A549 (cell line): ENCODE data around the gene TPD52L1. TPM values are rescaled to one million over a fixed set of nuclear protein-coding genes. Genes with fewer than 3 reads are reported as not detected.
"Not testable (repeated sequence)": the region's sequence is repeated elsewhere in the genome, so short reads cannot be mapped to it uniquely, and the experiment has no call there.

Experiments
- ATAC-seq, 2 experiments: fragments of 200-7000 bp in 1 of 2; fragments of >200 bp in 1 of 2; cut with Nextera tagmentation in 1 of 2; cut with Tn5 transposase in 1 of 2; 3 replicates each; pipeline versions ENCODE4 v1.8.0 to v1.9.1; 2018 to 2020; ENCODE audit warnings: mild to moderate bottlenecking in 1 of 2, moderate library complexity in 1 of 2
- CTCF ChIA-PET: fragments of 300-600 bp; sonication (Branson Sonifier 250); formaldehyde crosslinking; extraction: SDS; loops from one replicate; lab custom pipeline; 2021; ENCODE audit warnings: antibody characterized with exemption, inconsistent platforms; lab: Yijun Ruan, JAX
- POLR2A ChIA-PET: fragments of 350-600 bp; formaldehyde crosslinking; extraction: SDS; loops from one replicate; lab custom pipeline; 2021; ENCODE audit warnings: antibody characterized with exemption, inconsistent platforms; lab: Yijun Ruan, JAX
- DNase-seq, 2 experiments: peaks; one replicate each; pipeline versions ENCODE4 v3.0.0 to v3.0.0-alpha.2; 2011 to 2016; ENCODE audit warnings: low read depth in 1 of 2, low spot score in 1 of 2
- FAIRE-seq: peaks from 2 replicates; lab custom pipeline; 2011; peaks lifted over from hg19 to GRCh38; lab: Jason Lieb, UNC
- H3K27ac ChIP-seq, 2 experiments: fragments of >200 bp; sonication (Bioruptor Twin); formaldehyde crosslinking; 3 replicates each; pipeline ENCODE4 v1.5.1; 2016 to 2017
- H3K4me1 ChIP-seq: fragments of >200 bp; sonication (Bioruptor Twin); formaldehyde crosslinking; 3 replicates; pipeline ENCODE4 v1.6.1; 2016
- H3K4me2 ChIP-seq: fragments of >200 bp; sonication (Bioruptor Twin); formaldehyde crosslinking; 3 replicates; pipeline ENCODE4 v1.6.1; 2016
- H3K4me3 ChIP-seq: fragments of >200 bp; sonication (Bioruptor Twin); formaldehyde crosslinking; 3 replicates; pipeline ENCODE4 v1.5.1; 2016
- H3K9me3 ChIP-seq: fragments of >200 bp; sonication (Bioruptor Twin); formaldehyde crosslinking; 3 replicates; pipeline ENCODE4 v1.6.1; 2016
- CEBPB ChIP-seq, 2 experiments: fragments of >200 bp in 1 of 2; sonication (Bioruptor Twin) in 1 of 2; formaldehyde crosslinking in 1 of 2; IDR thresholded peaks; 2 replicates each; pipeline ENCODE4 v1.6.1; 2012 to 2016
- CHD2 ChIP-seq: fragments of 150-350 bp; IDR thresholded peaks from 2 replicates; pipeline ENCODE4 v1.6.1; 2014; ENCODE audit warnings: low read length; ENCODE audit not compliant: partially characterized antibody
- EP300 ChIP-seq, 2 experiments: fragments of >200 bp; sonication (Bioruptor Twin); formaldehyde crosslinking; IDR thresholded peaks; 2 replicates in 1 of 2; 3 replicates in 1 of 2; pipeline ENCODE4 v1.6.1; 2016 to 2017
- FOSL2 ChIP-seq, 2 experiments: fragments of 450-650 bp in 1 of 2; fragments of >200 bp in 1 of 2; sonication (Bioruptor Twin) in 1 of 2; formaldehyde crosslinking; IDR thresholded peaks; 2 replicates each; pipeline versions ENCODE4 v1.5.0 to v1.6.1; 2016 to 2020; ENCODE audit warnings: mild to moderate bottlenecking in 1 of 2, moderate library complexity in 1 of 2
- FOXS1 ChIP-seq: fragments of 250-450 bp; sonication (Bioruptor Pico); IDR thresholded peaks from 2 replicates; pipeline ENCODE4 v1.5.0; 2020; ENCODE audit warnings: mild to moderate bottlenecking, moderate library complexity
- GATA3 ChIP-seq: IDR thresholded peaks from 2 replicates; pipeline ENCODE4 v1.6.1; 2012; ENCODE audit warnings: borderline replicate concordance
- HEYL ChIP-seq: fragments of 250-450 bp; sonication (Bioruptor Pico); IDR thresholded peaks from 2 replicates; pipeline ENCODE4 v1.8.0; 2021; ENCODE audit warnings: mild to moderate bottlenecking, moderate library complexity
- HOXB5 ChIP-seq: fragments of 250-450 bp; sonication (Bioruptor Pico); IDR thresholded peaks from 2 replicates; pipeline ENCODE4 v1.5.0; 2020; ENCODE audit warnings: mild to moderate bottlenecking, moderate library complexity
- JUN ChIP-seq, 2 experiments: fragments of >200 bp; sonication (Bioruptor Twin); formaldehyde crosslinking; IDR thresholded peaks; 2 replicates in 1 of 2; 3 replicates in 1 of 2; pipeline ENCODE4 v1.6.1; 2016 to 2017
- KDM1A ChIP-seq: fragments of 200-600 bp; sonication (generic); IDR thresholded peaks from 2 replicates; pipeline ENCODE4 v1.6.1; 2016; ENCODE audit warnings: low read depth, mild to moderate bottlenecking
- MYC ChIP-seq: IDR thresholded peaks from 2 replicates; pipeline ENCODE4 v1.6.1; 2012; ENCODE audit warnings: mild to moderate bottlenecking, inconsistent platforms, low read length, improper control_type of control experiment, borderline replicate concordance
- PHF8 ChIP-seq: fragments of 200-600 bp; sonication (generic); IDR thresholded peaks from 2 replicates; pipeline ENCODE4 v1.6.1; 2016; ENCODE audit warnings: low read depth, mild to moderate bottlenecking, antibody characterized with exemption, moderate library complexity, borderline replicate concordance
- POLR2A ChIP-seq: IDR thresholded peaks from 2 replicates; pipeline ENCODE4 v1.6.1; 2012; ENCODE audit warnings: mild to moderate bottlenecking, low read length
- POLR2AphosphoS2 ChIP-seq: conservative IDR thresholded peaks from 2 replicates; pipeline ENCODE4 v1.6.1; 2012; ENCODE audit warnings: low read length, improper control_type of control experiment, inconsistent platforms
- RARB ChIP-seq: fragments of 250-450 bp; sonication (Bioruptor Pico); IDR thresholded peaks from 2 replicates; pipeline ENCODE4 v1.8.0; 2021; ENCODE audit warnings: mild to moderate bottlenecking, moderate library complexity
- RCOR1 ChIP-seq: fragments of 150-350 bp; IDR thresholded peaks from 2 replicates; pipeline ENCODE4 v1.6.1; 2014; ENCODE audit warnings: antibody characterized with exemption, low read length, low read depth
- RFX5 ChIP-seq: fragments of 450-650 bp; IDR thresholded peaks from 2 replicates; pipeline ENCODE4 v1.7.1; 2014; ENCODE audit warnings: antibody characterized with exemption, mild to moderate bottlenecking, moderate library complexity
- TP53 ChIP-seq: fragments of 250-450 bp; sonication (Bioruptor Pico); IDR thresholded peaks from 2 replicates; pipeline ENCODE4 v1.5.0; 2021; ENCODE audit warnings: mild to moderate bottlenecking, moderate library complexity
- ZC3H11A ChIP-seq: fragments of 450-650 bp; IDR thresholded peaks from 2 replicates; pipeline ENCODE4 v1.6.1; 2014; ENCODE audit warnings: antibody characterized with exemption, mild to moderate bottlenecking
- ZSCAN20 ChIP-seq: fragments of 250-450 bp; sonication (Bioruptor Pico); IDR thresholded peaks from 2 replicates; pipeline ENCODE4 v1.8.0; 2022; ENCODE audit warnings: mild to moderate bottlenecking, moderate library complexity
- WGBS: methylation state at CpG from one replicate; pipeline ENCODE4 v1.1.6; 2017; ENCODE audit errors: missing lambda C conversion rate; 5-methylcytosine and 5-hydroxymethylcytosine counted together
- polyA plus RNA-seq, 4 experiments: library from polyadenylated mRNA; depleted of rRNA in 3 of 4; stranded (reverse); fragments of >200 nt; fragmentation: RNase III in 1 of 4; extraction: RNeasy Plus Mini Kit Qiagen cat#74134 plus additional on column Dnase treatment in 1 of 4; gene quantifications; 2 replicates in 3 of 4; 3 replicates in 1 of 4; pipeline ENCODE4 v1.2.3, GENCODE V29; 2011 to 2017
- TF ChIP-seq, protein P1 (sequence below): fragments of 250-450 bp; sonication (Bioruptor Pico); IDR thresholded peaks from 2 replicates; pipeline ENCODE4 v1.5.0; 2021; ENCODE audit warnings: mild to moderate bottlenecking, moderate library complexity, borderline replicate concordance
- TF ChIP-seq, protein P2 (sequence below): fragments of >200 bp; sonication (Bioruptor Twin); formaldehyde crosslinking; IDR thresholded peaks from 2 replicates; pipeline ENCODE4 v1.6.1; 2016
- TF ChIP-seq, protein P3 (sequence below): IDR thresholded peaks from 2 replicates; pipeline ENCODE4 v1.6.1; 2012; ENCODE audit warnings: low read depth, borderline replicate concordance

The TPD52L1 gene
- polyA plus RNA-seq, 2 of the 4 experiments (the other 2 are of a cell fraction): 90.1 to 144 TPM

DNA sequence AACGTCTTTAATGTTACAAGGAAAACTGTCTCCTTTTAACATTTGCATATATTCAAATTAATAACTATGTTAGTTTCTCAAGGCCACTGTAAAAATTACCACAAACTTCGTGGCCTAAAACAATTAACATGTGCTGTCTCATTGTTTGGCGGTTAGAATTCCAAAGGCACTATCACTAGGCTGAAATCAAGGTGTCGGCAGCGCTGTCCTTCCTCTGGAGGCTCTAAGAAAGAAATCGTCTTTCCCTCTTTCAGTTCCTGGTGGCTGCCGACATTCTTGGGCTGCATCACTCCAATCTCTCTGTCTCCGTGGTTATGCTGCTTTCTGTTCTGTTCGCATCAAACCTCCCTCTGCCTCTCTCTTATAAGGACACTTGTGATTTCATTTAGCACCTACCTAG lies 4.2 kb downstream of the TPD52L1 start:
- H3K4me3 ChIP-seq: no peak overlapping the region
- CTCF ChIA-PET: no interaction called here
- H3K9me3 ChIP-seq: no peaks in the 10 kb centered on the region
- TF ChIP-seq JUN (IDR thresholded peaks at IDR 0.05): no peak
- no peak for TF ChIP-seq CHD2
- TF ChIP-seq RARB (CRISPR knock-in tag): no peak
- no peak for TF ChIP-seq TP53 (CRISPR knock-in tag)
- no peak for TF ChIP-seq ZSCAN20 (CRISPR knock-in tag)
- POLR2A ChIA-PET: no interaction called here
- FAIRE-seq: no peak
- no peak for DNase-seq
- no peak for ATAC-seq
- no peak overlapping the region for H3K4me2 ChIP-seq
- no peak overlapping the region for H3K27ac ChIP-seq
- 84% methylated on average over 9 of the region's 9 CpGs for WGBS
- H3K4me1 ChIP-seq: peaks cover 10% of the 10 kb centered on the region; the same call in 1 of the 3 replicates

DNA sequence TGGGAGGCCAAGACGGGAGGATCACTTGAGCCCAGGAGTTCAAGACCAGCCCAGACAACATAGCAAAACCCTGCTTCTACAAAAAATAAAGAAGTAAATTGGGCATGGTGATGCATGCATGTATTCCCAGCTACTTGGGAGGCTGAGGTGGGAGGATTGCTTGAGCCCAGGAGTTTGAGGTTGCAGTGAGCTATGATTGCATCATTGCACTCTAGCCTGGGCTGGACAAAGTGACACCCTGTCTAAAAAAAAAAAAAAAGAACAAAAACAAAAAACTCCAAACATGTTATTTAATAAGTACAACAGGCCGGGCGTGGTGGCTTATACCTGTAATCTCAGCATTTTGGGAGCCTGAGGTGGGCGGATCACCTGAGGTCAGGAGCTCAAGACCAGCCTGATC lies 9.8 kb downstream of the TPD52L1 start:
- POLR2A ChIA-PET, DNase-seq, ATAC-seq, H3K27ac ChIP-seq, H3K4me1 ChIP-seq, H3K9me3 ChIP-seq, H3K4me3 ChIP-seq, H3K4me2 ChIP-seq, FAIRE-seq: not testable (repeated sequence)
- 89% methylated on average over 4 of the region's 4 CpGs for WGBS
- CTCF ChIA-PET: interaction anchor here (2.7 kb wide), 1 partner anchor 29 kb away, joined by 8 read pairs; no protein-coding TSS in a partner anchor

DNA sequence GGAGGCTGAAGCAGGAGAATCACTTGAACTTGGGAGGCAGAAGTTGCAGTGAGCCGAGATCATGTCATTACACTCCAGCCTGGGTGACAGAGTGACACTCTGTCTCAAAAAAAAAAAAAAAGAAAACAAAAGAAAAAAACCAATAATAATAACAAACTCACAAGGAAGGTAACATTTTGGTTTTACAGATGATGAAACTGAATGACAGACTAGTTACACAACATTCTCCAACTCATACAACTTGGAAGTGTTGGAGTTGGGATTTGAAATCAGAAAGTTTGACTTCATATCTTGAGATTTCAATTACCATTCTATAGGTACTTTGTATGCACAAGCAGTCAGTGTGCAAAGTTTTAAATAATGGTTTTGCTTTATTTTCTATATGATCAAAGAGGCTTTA lies 10.2 kb downstream of the TPD52L1 start:
- WGBS: 100% methylated on average over 1 of the region's 1 CpG
- Histone ChIP-seq H3K27ac (no peak overlapping the region), H3K4me2 (no peak overlapping the region)
- ChIA-PET CTCF (interaction anchor here (2.7 kb wide), 1 partner anchor 28 kb away, joined by 8 read pairs; no protein-coding TSS in a partner anchor), POLR2A (no interaction called here)
- FAIRE-seq: no peak
- TF ChIP-seq GATA3: no peak
- no peak for TF ChIP-seq CEBPB (IDR thresholded peaks at IDR 0.05)
- TF ChIP-seq, protein P1, sequence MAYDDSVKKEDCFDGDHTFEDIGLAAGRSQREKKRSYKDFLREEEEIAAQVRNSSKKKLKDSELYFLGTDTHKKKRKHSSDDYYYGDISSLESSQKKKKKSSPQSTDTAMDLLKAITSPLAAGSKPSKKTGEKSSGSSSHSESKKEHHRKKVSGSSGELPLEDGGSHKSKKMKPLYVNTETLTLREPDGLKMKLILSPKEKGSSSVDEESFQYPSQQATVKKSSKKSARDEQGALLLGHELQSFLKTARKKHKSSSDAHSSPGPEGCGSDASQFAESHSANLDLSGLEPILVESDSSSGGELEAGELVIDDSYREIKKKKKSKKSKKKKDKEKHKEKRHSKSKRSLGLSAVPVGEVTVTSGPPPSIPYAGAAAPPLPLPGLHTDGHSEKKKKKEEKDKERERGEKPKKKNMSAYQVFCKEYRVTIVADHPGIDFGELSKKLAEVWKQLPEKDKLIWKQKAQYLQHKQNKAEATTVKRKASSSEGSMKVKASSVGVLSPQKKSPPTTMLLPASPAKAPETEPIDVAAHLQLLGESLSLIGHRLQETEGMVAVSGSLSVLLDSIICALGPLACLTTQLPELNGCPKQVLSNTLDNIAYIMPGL (CRISPR knock-in tag): no peak
- no peak for TF ChIP-seq KDM1A
- TF ChIP-seq RARB (CRISPR knock-in tag): no peak
- no peak for TF ChIP-seq EP300 (IDR thresholded peaks at IDR 0.05)
- TF ChIP-seq, protein P2, sequence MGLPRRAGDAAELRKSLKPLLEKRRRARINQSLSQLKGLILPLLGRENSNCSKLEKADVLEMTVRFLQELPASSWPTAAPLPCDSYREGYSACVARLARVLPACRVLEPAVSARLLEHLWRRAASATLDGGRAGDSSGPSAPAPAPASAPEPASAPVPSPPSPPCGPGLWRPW: no peak
- no peak for TF ChIP-seq HOXB5 (CRISPR knock-in tag)
- no peak for TF ChIP-seq ZC3H11A
- TF ChIP-seq FOSL2 (IDR thresholded peaks at IDR 0.05): no peak
- no peak for TF ChIP-seq FOSL2 (CRISPR knock-in tag; IDR thresholded peaks at IDR 0.05)
- no peak for TF ChIP-seq POLR2A
- TF ChIP-seq FOXS1 (CRISPR knock-in tag): no peak
- TF ChIP-seq POLR2AphosphoS2: no peak
- no peak for TF ChIP-seq ZSCAN20 (CRISPR knock-in tag)
- TF ChIP-seq MYC: no peak
- TF ChIP-seq RFX5: no peak
- TF ChIP-seq, protein P3, sequence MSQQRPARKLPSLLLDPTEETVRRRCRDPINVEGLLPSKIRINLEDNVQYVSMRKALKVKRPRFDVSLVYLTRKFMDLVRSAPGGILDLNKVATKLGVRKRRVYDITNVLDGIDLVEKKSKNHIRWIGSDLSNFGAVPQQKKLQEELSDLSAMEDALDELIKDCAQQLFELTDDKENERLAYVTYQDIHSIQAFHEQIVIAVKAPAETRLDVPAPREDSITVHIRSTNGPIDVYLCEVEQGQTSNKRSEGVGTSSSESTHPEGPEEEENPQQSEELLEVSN: no peak
- no peak for TF ChIP-seq PHF8
- TF ChIP-seq HEYL (CRISPR knock-in tag): no peak
- TF ChIP-seq RCOR1: no peak
- TF ChIP-seq, all 56 proteins: peak for 0
- Histone ChIP-seq H3K9me3 (no peaks in the 10 kb centered on the region), H3K4me3 (no peak overlapping the region), H3K4me1 (peaks cover 2% of the 10 kb centered on the region)
- ATAC-seq: no peak
- no peak for DNase-seq
